Lower leg skin (tissue), 4 donors: Measurements from ENCODE around the gene CD164L2. TPM values are rescaled to one million over a fixed set of nuclear protein-coding genes. Genes with fewer than 3 reads are reported as not detected.
A peak's percentile ranks its signal among the peaks of the same experiment; 100 is the strongest.

Experiments
- DNase-seq, 2 donors: peaks; one replicate each; pipeline ENCODE4 v3.0.0-alpha.2; 2019; ENCODE audit warnings: low spot score in 2 of 2
- H3K4me3 ChIP-seq: fragments of 200-600 bp; sonication (generic); 2 replicates; pipeline ENCODE4 v1.5.1; 2017; ENCODE audit warnings: mild to moderate bottlenecking, low read depth; ENCODE audit not compliant: poor library complexity, severe bottlenecking
- POLR2A ChIP-seq, 2 donors: fragments of 450-650 bp; IDR thresholded peaks; one replicate each; pipeline ENCODE4 v1.6.1; 2016 to 2017; ENCODE audit warnings: antibody characterized with exemption in 2 of 2, mild to moderate bottlenecking in 1 of 2, moderate library complexity in 1 of 2
- WGBS, 2 donors: methylation state at CpG; one replicate each; pipeline ENCODE4 v1.1.5; 2018; 5-methylcytosine and 5-hydroxymethylcytosine counted together
- intact Hi-C: fragments of 100-400 bp; cut with DNase I; formaldehyde crosslinking; loops from one replicate; pipeline ENCODE4 v1.15.0; 2023; ENCODE audit warnings: low total_unique reads
- total RNA-seq, 4 donors: library from RNA; depleted of rRNA; stranded (reverse); fragments of >200 nt; gene quantifications; one replicate each; pipeline ENCODE4 v1.1.0, GENCODE V29; 2016
- TF ChIP-seq, protein P1 (sequence below), 3 donors: fragments of 450-650 bp; IDR thresholded peaks; one replicate each; pipeline ENCODE4 v1.5.1; 2016; ENCODE audit warnings: antibody characterized with exemption in 3 of 3, mild to moderate bottlenecking in 3 of 3, moderate library complexity in 2 of 3

Gene CD164L2
- total RNA-seq, 4 donors from 2014 or later: 4.3 to 12.0 (median 10.0) TPM

DNA sequence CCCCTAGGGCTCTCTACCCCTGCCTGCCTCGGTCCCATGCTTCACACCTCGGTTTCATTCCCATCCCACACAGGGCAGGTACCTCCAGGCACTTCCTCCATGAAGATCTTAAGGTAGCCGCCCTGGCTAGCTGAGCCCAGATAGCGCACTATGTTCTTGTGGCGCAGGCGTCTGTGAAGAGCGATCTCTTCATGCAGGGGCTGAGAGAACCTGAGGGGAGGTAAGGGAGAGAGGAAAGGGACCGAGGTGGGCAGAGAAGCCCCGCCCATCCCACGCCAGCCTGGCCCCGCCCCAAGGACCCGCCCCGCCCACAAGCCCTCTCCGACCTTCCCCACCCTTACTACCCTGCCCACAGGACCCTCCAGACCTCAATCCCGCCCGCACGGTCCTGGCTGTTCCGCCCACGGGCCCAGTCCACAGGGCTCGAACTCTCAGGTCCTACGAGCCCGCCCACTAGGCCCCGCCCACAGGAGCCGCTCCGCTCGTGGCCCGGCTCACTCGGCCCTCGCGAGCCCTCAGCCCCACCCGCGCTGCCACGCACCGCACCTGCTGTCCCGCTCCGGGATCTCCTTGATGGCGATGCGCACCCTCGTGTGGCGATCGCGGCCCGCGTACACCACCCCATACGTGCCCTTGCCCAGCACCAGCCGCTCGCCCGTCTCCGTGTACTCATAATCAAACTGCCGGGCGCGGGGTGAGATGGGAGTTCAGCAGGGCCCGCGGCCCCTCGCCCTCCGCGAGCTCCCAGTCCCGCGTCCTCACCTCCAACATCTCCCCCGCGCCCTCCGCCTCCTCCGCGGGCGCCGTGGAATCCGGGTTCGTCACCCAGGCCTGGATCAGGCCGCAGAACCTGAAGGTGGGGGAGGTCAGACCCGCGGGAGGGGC is 22.7 kb downstream of the CD164L2 start:
- TF ChIP-seq, protein P1, sequence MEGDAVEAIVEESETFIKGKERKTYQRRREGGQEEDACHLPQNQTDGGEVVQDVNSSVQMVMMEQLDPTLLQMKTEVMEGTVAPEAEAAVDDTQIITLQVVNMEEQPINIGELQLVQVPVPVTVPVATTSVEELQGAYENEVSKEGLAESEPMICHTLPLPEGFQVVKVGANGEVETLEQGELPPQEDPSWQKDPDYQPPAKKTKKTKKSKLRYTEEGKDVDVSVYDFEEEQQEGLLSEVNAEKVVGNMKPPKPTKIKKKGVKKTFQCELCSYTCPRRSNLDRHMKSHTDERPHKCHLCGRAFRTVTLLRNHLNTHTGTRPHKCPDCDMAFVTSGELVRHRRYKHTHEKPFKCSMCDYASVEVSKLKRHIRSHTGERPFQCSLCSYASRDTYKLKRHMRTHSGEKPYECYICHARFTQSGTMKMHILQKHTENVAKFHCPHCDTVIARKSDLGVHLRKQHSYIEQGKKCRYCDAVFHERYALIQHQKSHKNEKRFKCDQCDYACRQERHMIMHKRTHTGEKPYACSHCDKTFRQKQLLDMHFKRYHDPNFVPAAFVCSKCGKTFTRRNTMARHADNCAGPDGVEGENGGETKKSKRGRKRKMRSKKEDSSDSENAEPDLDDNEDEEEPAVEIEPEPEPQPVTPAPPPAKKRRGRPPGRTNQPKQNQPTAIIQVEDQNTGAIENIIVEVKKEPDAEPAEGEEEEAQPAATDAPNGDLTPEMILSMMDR (IDR thresholded peaks at IDR 0.05): no peak
- no peak for TF ChIP-seq POLR2A (IDR thresholded peaks at IDR 0.05)
- H3K4me3 ChIP-seq: no peak overlapping the region
- intact Hi-C loops: no loop called here
- DNase-seq: no peak
- 68 to 79% methylated on average over 70 to 71 of the region's 71 CpGs for WGBS, 2 donors

DNA sequence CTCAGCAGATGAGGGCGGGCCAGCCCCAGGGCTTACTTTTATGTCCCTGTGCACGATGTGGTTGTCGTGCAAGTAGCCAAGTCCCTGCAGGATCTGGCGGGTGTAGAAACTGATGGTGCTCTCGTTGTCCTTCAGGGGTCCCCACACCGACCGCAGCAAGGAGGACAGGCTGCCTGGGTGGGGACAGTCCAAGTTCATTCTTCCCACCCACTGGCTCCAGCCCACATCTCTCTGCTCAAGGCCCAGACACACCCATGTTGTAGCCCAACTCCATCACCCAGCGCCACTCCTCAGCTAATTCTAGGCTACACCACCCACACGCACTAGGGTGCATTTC is 23.3 kb downstream of the CD164L2 start:
- intact Hi-C loops: no loop called here
- DNase-seq: peak in 1 of 2 donors; percentile 83
- WGBS, 2 donors: 52 to 67% methylated on average over 9 of the region's 9 CpGs
- H3K4me3 ChIP-seq: no peak overlapping the region
- no peak for TF ChIP-seq POLR2A (IDR thresholded peaks at IDR 0.05)
- TF ChIP-seq, protein P1 (IDR thresholded peaks at IDR 0.05): no peak

DNA sequence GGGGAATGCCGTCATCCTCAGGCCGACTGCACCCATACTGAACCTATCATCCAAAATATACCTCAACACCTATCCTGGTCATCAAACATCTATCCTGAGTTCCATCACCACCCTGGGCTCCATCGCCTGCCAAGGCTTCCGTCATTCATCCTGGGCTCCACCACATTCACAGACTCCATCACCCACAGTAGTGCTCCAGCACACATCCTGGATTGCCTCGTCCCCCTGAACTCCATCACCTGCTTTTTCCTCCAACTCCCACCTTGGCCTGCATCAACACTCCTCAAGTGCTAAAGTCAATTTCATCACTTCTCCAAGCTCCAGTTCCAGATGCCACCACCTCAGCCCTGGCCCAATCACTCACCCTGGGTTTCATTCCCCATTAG is 24.2 kb downstream of the CD164L2 start:
- no peak for DNase-seq
- intact Hi-C loops: no loop called here
- TF ChIP-seq POLR2A (IDR thresholded peaks at IDR 0.05): no peak
- TF ChIP-seq, protein P1 (IDR thresholded peaks at IDR 0.05): no peak
- WGBS, 2 donors: 90 to 92% methylated on average over 5 of the region's 5 CpGs
- no peak overlapping the region for H3K4me3 ChIP-seq

DNA sequence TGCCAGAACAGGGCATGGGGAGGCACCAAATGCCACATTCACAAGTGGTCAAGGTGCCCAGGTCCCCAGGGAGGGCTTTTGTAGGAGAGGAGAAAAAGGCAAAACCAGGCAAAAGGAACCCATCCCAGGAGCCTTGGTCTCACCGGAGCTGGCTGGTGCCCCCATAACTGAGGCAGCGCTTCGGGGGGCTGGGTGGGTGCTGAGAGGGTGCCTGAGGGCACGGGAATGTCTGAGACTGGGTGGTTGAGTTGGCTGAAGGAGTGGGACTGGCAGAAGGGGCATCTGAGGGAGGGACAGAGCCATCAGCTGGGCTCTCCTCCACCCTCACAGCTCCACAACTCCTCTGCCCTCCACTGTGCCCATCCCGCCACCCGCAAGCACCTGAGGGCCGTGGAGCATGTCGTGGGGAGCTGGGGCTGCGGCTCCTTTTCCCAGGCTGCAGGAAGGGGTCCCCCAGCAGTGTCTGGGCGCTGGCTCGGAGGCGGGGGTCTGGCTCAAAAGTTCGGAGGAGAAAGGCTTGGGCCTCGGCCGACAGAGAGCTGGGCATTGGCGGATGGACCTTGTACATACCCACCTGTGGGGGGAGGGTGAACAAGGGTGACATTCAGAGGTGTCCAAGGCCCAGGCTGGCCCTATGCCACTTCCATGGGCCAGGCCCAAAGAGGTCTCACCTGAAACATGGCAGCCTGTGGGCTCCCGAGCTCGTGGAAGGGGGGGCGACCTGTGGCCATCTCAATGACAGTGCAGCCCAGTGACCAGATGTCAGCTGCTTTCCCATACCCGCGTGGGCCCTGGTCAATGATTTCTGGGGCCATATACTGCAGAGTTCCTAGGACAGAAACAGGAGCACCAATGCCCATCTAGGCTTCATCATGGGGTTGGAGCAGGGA is 24.9 kb downstream of the CD164L2 start:
- H3K4me3 ChIP-seq: no peak overlapping the region
- intact Hi-C loops: no loop called here
- 86 to 95% methylated on average over 19 to 21 of the region's 21 CpGs for WGBS, 2 donors
- peak in 1 of 2 donors; percentile 82 for DNase-seq
- TF ChIP-seq, protein P1 (IDR thresholded peaks at IDR 0.05): no peak
- TF ChIP-seq POLR2A (IDR thresholded peaks at IDR 0.05): no peak

DNA sequence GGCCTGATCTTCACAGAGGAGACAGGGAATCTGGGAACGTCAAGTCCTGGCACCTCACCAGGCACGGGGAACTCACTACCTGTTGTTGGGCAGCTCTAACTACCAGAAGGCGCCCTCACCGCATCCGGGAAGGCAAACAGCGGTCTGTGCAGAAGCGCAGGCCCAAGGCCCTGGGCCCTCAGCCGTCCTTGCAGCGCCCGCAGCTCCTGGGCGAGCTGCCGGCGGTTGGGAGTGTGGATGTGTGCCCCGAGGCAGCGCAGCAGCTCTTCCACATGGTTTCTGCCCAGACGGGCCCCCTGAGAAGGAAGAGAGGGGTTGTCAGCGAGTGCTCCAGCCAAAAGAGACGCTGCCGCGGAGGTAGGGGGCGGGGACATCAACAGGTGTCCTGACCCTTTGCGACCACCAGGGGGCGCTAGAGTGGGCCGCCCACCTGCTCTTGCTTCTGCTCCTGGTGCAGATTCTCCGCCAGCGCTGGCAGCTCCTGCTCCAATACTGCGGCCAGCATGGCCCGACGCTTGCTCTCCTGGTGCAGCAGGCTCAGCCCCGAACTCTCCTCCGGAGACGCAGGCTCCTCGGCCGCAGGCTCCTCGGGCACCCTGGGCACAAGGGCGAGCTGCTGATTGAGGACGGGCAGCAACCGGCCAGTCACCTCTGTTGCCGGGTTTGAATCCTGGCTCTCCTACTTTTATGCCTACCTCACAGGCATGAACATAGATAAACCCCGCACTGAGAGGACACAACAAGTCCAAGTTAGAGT is 25.7 kb downstream of the CD164L2 start:
- H3K4me3 ChIP-seq: no peak overlapping the region
- TF ChIP-seq POLR2A (IDR thresholded peaks at IDR 0.05): no peak
- TF ChIP-seq, protein P1 (IDR thresholded peaks at IDR 0.05): peak in 2 of 3 donors; percentile 7 to 96
- WGBS, 2 donors: 27 to 43% methylated on average over 19 to 38 of the region's 40 CpGs
- intact Hi-C loops: no loop called here
- DNase-seq: peak in 1 of 2 donors; percentile 95
